Measurements from ENCODE around the gene ATAD3C. TPM values are rescaled to one million over a fixed set of nuclear protein-coding genes. Genes with fewer than 3 reads are reported as not detected.
"Not testable (repeated sequence)": the region's sequence is repeated elsewhere in the genome, so short reads cannot be mapped to it uniquely, and the experiment has no call there.

The ATAD3C gene
- total and polyA plus RNA-seq, 2 experiments from 2014 or later, result 0.45 to 1.3 TPM

DNA sequence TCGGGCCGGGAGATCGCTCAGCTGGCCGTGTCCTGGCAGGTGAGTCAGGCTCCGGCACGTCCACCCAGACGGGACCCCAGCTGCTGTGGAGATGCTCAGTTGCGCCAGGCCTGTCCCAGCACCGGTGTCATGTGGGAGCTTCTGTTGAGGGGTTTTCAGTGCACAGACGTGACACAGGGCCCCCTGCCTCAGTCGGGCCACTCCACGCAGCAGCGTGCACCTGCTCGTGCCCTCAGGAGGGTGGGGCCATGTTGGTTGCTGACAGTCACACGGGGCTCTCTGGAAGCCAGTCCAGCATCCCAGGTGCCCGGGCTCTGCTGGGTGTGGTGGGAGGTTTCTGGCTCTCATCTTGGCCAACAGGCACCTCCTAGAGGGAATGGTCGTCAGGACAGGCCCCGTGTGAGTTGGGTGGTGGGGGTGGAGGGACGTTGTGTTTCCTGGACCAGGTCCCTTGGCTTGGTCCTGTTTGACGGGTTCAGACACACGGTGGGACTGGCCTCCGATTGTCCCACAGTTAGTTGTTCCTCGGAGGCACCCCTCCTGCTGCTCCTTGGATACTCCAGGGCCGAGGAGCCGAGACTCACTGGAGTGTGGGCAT is 41.2 kb downstream of the ATAD3C start:
- no peak for DNase-seq (ENCODE audit: low spot score)
- H3K4me3 ChIP-seq, result no peak overlapping the region
- H3K79me2 ChIP-seq (replicated peaks; ENCODE audit: insufficient read depth), result no peaks in the 10 kb centered on the region
- H3K27ac Mint-ChIP-seq, result no peak overlapping the region
- H3K27ac ChIP-seq (ENCODE audit: low read depth), result no peak overlapping the region
- H4K20me1 ChIP-seq (replicated peaks; ENCODE audit: insufficient read depth), result peaks cover 8% of the 10 kb centered on the region
- no peaks in the 10 kb centered on the region; the same call in 2 of the 3 replicates for H3K9me3 Mint-ChIP-seq
- no peak overlapping the region for H3K4me2 ChIP-seq
- no peaks in the 10 kb centered on the region for H3K4me1 ChIP-seq (ENCODE audit: insufficient read depth)
- peaks cover 66% of the 10 kb centered on the region for H3K36me3 Mint-ChIP-seq (ENCODE audit: low read depth)
- peaks cover 15% of the 10 kb centered on the region for H3K36me3 ChIP-seq (ENCODE audit: insufficient read depth)
- H3K27me3 ChIP-seq (ENCODE audit: insufficient read depth), result no peaks in the 10 kb centered on the region
- H3K4me1 Mint-ChIP-seq, result no peaks in the 10 kb centered on the region; the same call in 2 of the 3 replicates
- 0 out of 2 replicates have a peak, but pooled peaks cover 10% of the 10 kb centered on the region for H3F3A ChIP-seq (replicated peaks; ENCODE audit: low read depth)
- H3K4me3 Mint-ChIP-seq, result no peak overlapping the region
- TF ChIP-seq EZH2 (IDR thresholded peaks at IDR 0.05; ENCODE audit: low read depth, unreplicated experiment) (no peak), CREB1 (CRISPR knock-in tag; IDR thresholded peaks at IDR 0.05; ENCODE audit: low read depth) (no peak), POLR2AphosphoS5 (IDR thresholded peaks at IDR 0.05; ENCODE audit: low read depth) (no peak)
- H2AFZ ChIP-seq, result no peak overlapping the region
- no peak for ATAC-seq
- no peaks in the 10 kb centered on the region for H3K9me2 ChIP-seq (ENCODE audit: insufficient read depth)
- H3K27me3 Mint-ChIP-seq (ENCODE audit: insufficient read depth, low read depth, poor library complexity), result peaks cover 2% of the 10 kb centered on the region

GRCh38 chr1:1491601-1492000 is 42.1 kb downstream of the ATAD3C start:
- no peak overlapping the region for H3K4me2 ChIP-seq
- ATAC-seq, result no peak
- no peaks in the 10 kb centered on the region for H3K27me3 ChIP-seq (ENCODE audit: insufficient read depth)
- H3K4me3 ChIP-seq, result no peak overlapping the region
- H3K9me3 Mint-ChIP-seq, result no peaks in the 10 kb centered on the region; the same call in 2 of the 3 replicates
- H2AFZ ChIP-seq, result no peak overlapping the region
- DNase-seq (ENCODE audit: low spot score), result no peak
- H3K36me3 ChIP-seq (ENCODE audit: insufficient read depth), result peaks cover 15% of the 10 kb centered on the region
- no peaks in the 10 kb centered on the region for H3K9me2 ChIP-seq (ENCODE audit: insufficient read depth)
- no peaks in the 10 kb centered on the region for H3K4me1 ChIP-seq (ENCODE audit: insufficient read depth)
- H3F3A ChIP-seq (replicated peaks; ENCODE audit: low read depth), result 0 out of 2 replicates have a peak, but pooled peaks cover 10% of the 10 kb centered on the region
- H4K20me1 ChIP-seq (replicated peaks; ENCODE audit: insufficient read depth), result peaks cover 8% of the 10 kb centered on the region
- no peak overlapping the region for H3K27ac ChIP-seq (ENCODE audit: low read depth)
- no peak overlapping the region for H3K27ac Mint-ChIP-seq
- no peak for TF ChIP-seq EZH2phosphoT487 (IDR thresholded peaks at IDR 0.05; ENCODE audit: unreplicated experiment)
- H3K36me3 Mint-ChIP-seq (ENCODE audit: low read depth), result peaks cover 66% of the 10 kb centered on the region
- H3K27me3 Mint-ChIP-seq (ENCODE audit: insufficient read depth, low read depth, poor library complexity), result peaks cover 2% of the 10 kb centered on the region
- no peaks in the 10 kb centered on the region for H3K79me2 ChIP-seq (replicated peaks; ENCODE audit: insufficient read depth)
- no peak overlapping the region for H3K4me3 Mint-ChIP-seq
- no peaks in the 10 kb centered on the region; the same call in 2 of the 3 replicates for H3K4me1 Mint-ChIP-seq

DNA sequence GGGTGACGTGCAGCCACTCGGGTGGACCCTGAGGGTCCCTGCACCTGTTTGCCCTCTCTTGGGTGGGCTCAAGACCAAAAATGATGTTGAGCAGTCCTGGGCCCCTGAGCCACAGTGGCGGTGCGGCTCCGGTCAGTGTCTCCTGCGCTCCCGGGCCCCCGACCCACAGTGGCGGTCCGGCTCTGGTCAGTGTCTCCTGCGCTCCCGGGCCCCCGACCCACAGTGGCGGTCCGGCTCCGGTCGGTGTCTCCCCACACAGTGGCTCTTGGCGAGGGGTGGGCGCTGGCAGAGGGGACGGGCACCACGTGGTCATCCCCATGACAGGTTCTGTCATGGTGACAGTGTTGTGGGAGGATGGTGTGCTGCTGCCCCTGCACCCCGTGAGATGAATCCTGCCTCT is 44.8 kb downstream of the ATAD3C start:
- not testable (repeated sequence) for H3K27ac Mint-ChIP-seq; H3K4me3 Mint-ChIP-seq; H3K4me1 ChIP-seq (ENCODE audit: insufficient read depth); ATAC-seq; H4K20me1 ChIP-seq (replicated peaks; ENCODE audit: insufficient read depth); H3K27me3 ChIP-seq (ENCODE audit: insufficient read depth); H3K79me2 ChIP-seq (replicated peaks; ENCODE audit: insufficient read depth); H3K9me3 Mint-ChIP-seq; H3K27ac ChIP-seq (ENCODE audit: low read depth); H2AFZ ChIP-seq; H3K27me3 Mint-ChIP-seq (ENCODE audit: insufficient read depth, low read depth, poor library complexity); DNase-seq (ENCODE audit: low spot score); H3F3A ChIP-seq (replicated peaks; ENCODE audit: low read depth); H3K4me1 Mint-ChIP-seq; H3K4me3 ChIP-seq; H3K9me2 ChIP-seq (ENCODE audit: insufficient read depth); H3K36me3 ChIP-seq (ENCODE audit: insufficient read depth); H3K4me2 ChIP-seq
- H3K36me3 Mint-ChIP-seq (ENCODE audit: low read depth), result peaks cover 45% of the 10 kb centered on the region

DNA sequence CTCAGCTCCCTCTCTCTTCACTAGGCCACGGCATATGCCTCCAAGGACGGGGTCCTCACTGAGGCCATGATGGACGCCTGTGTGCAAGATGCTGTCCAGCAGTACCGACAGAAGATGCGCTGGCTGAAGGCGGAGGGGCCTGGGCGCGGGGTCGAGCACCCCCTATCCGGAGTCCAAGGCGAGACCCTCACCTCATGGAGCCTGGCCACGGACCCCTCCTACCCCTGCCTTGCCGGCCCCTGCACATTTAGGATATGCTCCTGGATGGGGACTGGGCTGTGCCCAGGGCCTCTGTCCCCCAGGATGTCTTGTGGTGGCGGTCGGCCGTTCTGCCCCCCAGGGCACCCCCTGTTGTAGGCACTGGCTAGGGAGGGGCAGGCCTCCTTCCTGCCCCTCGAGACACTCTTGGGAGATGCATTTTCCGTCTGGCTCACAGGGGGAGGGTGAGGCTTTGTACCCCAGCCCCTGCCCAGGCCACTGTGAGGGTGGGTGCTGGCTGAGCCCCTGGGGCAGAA is 46.0 kb downstream of the ATAD3C start:
- H3K4me1 ChIP-seq (ENCODE audit: insufficient read depth); ATAC-seq; H3K36me3 ChIP-seq (ENCODE audit: insufficient read depth); H3K4me3 Mint-ChIP-seq; H3K27me3 ChIP-seq (ENCODE audit: insufficient read depth); H4K20me1 ChIP-seq (replicated peaks; ENCODE audit: insufficient read depth); H3F3A ChIP-seq (replicated peaks; ENCODE audit: low read depth); DNase-seq (ENCODE audit: low spot score); H3K79me2 ChIP-seq (replicated peaks; ENCODE audit: insufficient read depth); H3K4me3 ChIP-seq; H3K4me1 Mint-ChIP-seq; H3K9me3 Mint-ChIP-seq; H3K4me2 ChIP-seq; H3K9me2 ChIP-seq (ENCODE audit: insufficient read depth); H3K27me3 Mint-ChIP-seq (ENCODE audit: insufficient read depth, low read depth, poor library complexity); H3K27ac Mint-ChIP-seq; H2AFZ ChIP-seq; H3K27ac ChIP-seq (ENCODE audit: low read depth): not testable (repeated sequence)
- H3K36me3 Mint-ChIP-seq (ENCODE audit: low read depth), result peaks cover 33% of the 10 kb centered on the region

All from GM23338 (cell line).